HAP-1 (cell line): ENCODE results near the gene GPR183.

Source experiments
- DNase-seq, 2 experiments: peaks; one replicate each; pipeline ENCODE4 v3.0.0-alpha.2; 2016 to 2020; ENCODE audit warnings: low spot score in 2 of 2
- H3K27me3 ChIP-seq: fragments of 250-450 bp; sonication (Bioruptor Pico); 2 replicates; pipeline ENCODE4 v1.5.1; 2020; ENCODE audit warnings: low read depth, mild to moderate bottlenecking, moderate library complexity
- H3K36me3 ChIP-seq: fragments of 250-450 bp; sonication (Bioruptor Pico); replicated peaks from 2 replicates; pipeline ENCODE4 v1.5.1; 2020; ENCODE audit warnings: mild to moderate bottlenecking
- H3K4me1 ChIP-seq: fragments of 250-450 bp; sonication (Bioruptor Pico); 2 replicates; pipeline ENCODE4 v1.5.1; 2020; ENCODE audit warnings: mild to moderate bottlenecking
- H3K4me3 ChIP-seq: fragments of 250-450 bp; sonication (Bioruptor Pico); 2 replicates; pipeline ENCODE4 v1.5.1; 2020; ENCODE audit warnings: mild to moderate bottlenecking, moderate library complexity
- H3K9me3 ChIP-seq: fragments of 250-450 bp; sonication (Bioruptor Pico); 2 replicates; pipeline ENCODE4 v1.5.1; 2020; ENCODE audit warnings: mild to moderate bottlenecking, moderate library complexity
- in situ Hi-C: fragments of 300-500 bp; cut with MboI; formaldehyde crosslinking; loops from 3 replicates; pipeline ENCODE4 v1.14.3; 2020; ENCODE audit warnings: low sequenced_read_pairs, inconsistent platforms, mixed read lengths

The GPR183 gene

GRCh38 chr13:99330942-99331341 lies 23.7 kb upstream of the GPR183 start:
- Histone ChIP-seq H3K27me3 (no peaks in the 10 kb centered on the region), H3K36me3 (no peaks in the 10 kb centered on the region), H3K4me1 (no peaks in the 10 kb centered on the region), H3K9me3 (no peaks in the 10 kb centered on the region), H3K4me3 (no peak overlapping the region)
- in situ Hi-C loops, result no loop called here
- DNase-seq, result no peak

DNA sequence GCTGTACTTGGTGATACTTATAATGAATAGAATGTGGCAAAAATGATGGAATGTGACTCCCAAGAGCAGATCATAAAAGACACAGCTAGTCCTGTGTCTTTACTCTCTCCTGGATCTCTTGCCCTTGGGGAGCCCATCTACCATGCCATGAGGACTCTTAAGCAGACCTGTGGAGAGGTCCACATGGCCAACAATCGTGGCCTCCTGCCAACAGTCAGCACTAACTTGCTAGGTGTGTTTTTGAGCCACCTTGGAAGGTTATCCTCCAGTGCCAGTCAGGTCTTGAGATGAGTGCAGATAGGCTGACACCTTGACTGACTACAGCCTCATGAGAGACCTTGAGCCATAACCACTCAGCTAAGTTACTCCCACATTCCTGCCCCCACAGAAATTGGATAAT lies 22.3 kb upstream of the GPR183 start:
- Histone ChIP-seq H3K4me1 (no peaks in the 10 kb centered on the region), H3K27me3 (no peaks in the 10 kb centered on the region), H3K36me3 (no peaks in the 10 kb centered on the region), H3K9me3 (no peaks in the 10 kb centered on the region), H3K4me3 (no peak overlapping the region)
- in situ Hi-C loops, result no loop called here
- no peak for DNase-seq

DNA sequence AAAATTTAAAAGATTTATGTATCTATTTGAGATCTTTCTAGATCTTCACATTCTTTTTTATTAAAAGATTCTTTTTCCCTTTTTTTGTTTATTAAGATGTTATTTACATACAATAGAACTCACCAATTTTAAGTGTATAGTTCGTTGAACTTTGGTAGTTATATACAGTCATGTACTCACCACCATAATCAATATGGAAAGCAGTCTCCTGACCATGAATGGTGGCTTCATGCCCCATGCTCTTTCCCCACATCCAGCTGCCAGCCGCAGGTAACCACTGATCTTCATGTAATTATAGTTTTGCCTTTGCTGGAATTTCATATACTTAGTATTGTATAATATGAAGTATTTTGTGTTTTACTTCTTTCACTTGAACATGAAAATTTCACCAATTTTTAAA lies 20.6 kb upstream of the GPR183 start:
- no peaks in the 10 kb centered on the region for H3K36me3 ChIP-seq
- no peaks in the 10 kb centered on the region for H3K27me3 ChIP-seq
- DNase-seq, result no peak
- H3K4me1 ChIP-seq, result no peaks in the 10 kb centered on the region
- no peak overlapping the region for H3K4me3 ChIP-seq
- in situ Hi-C loops, result no loop called here
- H3K9me3 ChIP-seq, result no peaks in the 10 kb centered on the region

DNA sequence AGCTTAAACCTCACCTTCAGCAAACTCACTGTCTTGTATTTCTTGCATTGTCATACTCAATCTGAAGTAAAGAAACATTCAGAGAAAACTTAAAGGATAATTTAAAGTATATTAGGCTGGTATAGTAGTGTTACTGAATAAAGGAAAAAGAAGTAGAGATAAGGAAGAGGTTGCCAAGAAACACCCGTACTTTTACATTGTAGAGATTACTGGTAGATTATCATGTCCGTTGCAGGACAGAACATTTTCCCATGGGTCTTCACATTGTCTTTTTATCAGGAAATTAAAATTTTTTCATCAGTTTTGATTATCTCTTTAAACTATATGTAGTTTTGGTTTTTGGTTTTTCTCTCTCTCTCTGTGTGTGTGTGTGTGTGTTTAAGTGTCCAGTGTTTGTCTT lies 19.9 kb upstream of the GPR183 start:
- Histone ChIP-seq H3K36me3 (no peaks in the 10 kb centered on the region), H3K27me3 (no peaks in the 10 kb centered on the region), H3K4me3 (no peak overlapping the region), H3K9me3 (no peaks in the 10 kb centered on the region), H3K4me1 (no peaks in the 10 kb centered on the region)
- DNase-seq, result no peak
- in situ Hi-C loops, result no loop called here

DNA sequence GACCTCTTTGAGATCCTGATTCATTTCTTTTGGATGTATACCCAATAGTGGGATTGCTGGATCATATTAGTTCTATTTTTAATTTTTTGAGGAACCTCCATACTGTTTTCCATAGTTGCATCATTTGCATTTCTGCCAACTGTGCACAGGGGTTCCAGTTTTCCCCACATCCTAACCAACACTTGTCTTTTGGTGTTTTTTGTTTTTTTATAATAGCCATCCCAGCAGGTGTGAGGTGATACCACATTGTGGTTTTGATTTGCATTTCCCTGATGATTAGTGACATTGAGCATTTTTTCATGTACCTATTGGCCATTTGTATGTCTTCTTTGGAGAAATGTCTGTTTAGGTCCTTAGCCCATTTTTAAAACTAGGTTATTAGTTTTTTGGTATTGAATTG lies 18.8 kb upstream of the GPR183 start:
- H3K4me3 ChIP-seq, result no peak overlapping the region
- H3K36me3 ChIP-seq, result no peaks in the 10 kb centered on the region
- no peak for DNase-seq
- H3K4me1 ChIP-seq, result no peaks in the 10 kb centered on the region
- in situ Hi-C loops, result no loop called here
- H3K27me3 ChIP-seq, result no peaks in the 10 kb centered on the region
- H3K9me3 ChIP-seq, result no peaks in the 10 kb centered on the region

GRCh38 chr13:99323488-99323887 lies 16.3 kb upstream of the GPR183 start:
- Histone ChIP-seq H3K36me3 (no peaks in the 10 kb centered on the region), H3K9me3 (no peaks in the 10 kb centered on the region), H3K27me3 (no peaks in the 10 kb centered on the region), H3K4me1 (no peaks in the 10 kb centered on the region), H3K4me3 (no peak overlapping the region)
- in situ Hi-C loops, result no loop called here
- DNase-seq, result no peak

DNA sequence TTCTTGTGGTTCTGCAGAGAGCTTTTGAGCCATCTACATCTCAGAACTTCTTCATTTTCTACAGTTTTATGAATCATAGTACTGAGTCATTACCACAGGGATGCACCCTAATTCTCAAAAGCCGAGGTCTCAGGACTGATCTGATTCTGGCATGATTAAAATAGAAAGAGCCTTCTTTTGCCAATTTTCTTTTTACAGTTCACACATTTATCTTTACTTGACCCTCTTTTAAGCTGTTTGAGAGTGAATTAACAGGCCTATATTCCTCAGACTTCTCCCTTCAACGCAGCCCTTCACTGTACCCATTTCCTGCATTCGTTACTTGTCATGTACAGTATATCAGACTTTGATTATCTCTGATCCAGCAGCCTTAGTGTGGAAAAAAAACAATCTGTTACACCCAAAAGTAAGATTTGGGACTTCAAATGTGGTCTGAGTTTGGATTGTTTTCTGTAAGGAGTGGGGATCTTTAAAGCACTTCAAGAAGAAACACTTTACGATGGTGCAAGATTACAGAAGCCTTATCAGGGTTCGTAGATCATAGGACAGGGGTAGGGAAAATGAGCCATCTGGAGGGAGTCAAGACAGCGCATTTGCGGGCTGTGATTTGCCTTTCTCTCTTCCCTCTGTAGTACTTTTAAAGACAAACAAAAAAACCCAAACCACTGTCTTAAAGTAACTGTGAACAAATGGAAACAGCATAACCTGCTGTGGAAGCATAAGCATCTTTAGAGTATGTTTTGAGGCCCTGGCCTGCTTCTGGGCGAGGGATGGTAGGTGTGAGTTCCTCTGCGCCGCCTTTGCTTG lies 15.3 kb upstream of the GPR183 start:
- DNase-seq, result no peak
- no peaks in the 10 kb centered on the region for H3K4me1 ChIP-seq
- in situ Hi-C loops, result no loop called here

DNA sequence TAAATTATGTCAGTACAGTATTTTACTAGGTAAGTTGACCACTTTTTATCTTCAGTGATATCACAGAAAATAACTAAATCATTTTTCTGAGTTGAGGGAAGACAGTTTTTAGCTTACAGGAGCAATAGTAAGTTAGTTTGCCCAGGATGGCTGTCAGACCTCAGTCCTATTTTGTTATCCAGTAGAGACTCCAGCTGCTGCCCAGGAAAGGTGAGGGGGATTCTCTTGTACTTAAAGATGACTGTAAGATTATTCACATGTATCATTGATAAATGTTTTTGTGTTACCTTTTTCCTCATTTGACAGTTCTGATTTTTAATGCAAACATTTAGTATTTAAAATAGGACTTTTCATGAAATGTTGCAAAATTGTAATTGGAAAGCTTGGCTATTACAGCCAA lies 14.5 kb upstream of the GPR183 start:
- in situ Hi-C loops, result no loop called here
- Histone ChIP-seq H3K4me1 (no peaks in the 10 kb centered on the region), H3K9me3 (no peaks in the 10 kb centered on the region), H3K27me3 (no peaks in the 10 kb centered on the region), H3K4me3 (no peak overlapping the region), H3K36me3 (no peaks in the 10 kb centered on the region)
- DNase-seq, result no peak

More for the DNA sequence above, 15.3 kb upstream of the GPR183 start:
- H3K36me3 ChIP-seq, result no peaks in the 10 kb centered on the region
- H3K9me3 ChIP-seq, result no peaks in the 10 kb centered on the region
- H3K4me3 ChIP-seq, result no peak overlapping the region
- no peaks in the 10 kb centered on the region for H3K27me3 ChIP-seq

GRCh38 chr13:99320693-99321481 lies 13.7 kb upstream of the GPR183 start:
- H3K4me3 ChIP-seq, result no peak overlapping the region
- H3K9me3 ChIP-seq, result no peaks in the 10 kb centered on the region
- no peak for DNase-seq
- no peaks in the 10 kb centered on the region for H3K4me1 ChIP-seq
- in situ Hi-C loops, result no loop called here
- H3K36me3 ChIP-seq, result no peaks in the 10 kb centered on the region
- no peaks in the 10 kb centered on the region for H3K27me3 ChIP-seq

DNA sequence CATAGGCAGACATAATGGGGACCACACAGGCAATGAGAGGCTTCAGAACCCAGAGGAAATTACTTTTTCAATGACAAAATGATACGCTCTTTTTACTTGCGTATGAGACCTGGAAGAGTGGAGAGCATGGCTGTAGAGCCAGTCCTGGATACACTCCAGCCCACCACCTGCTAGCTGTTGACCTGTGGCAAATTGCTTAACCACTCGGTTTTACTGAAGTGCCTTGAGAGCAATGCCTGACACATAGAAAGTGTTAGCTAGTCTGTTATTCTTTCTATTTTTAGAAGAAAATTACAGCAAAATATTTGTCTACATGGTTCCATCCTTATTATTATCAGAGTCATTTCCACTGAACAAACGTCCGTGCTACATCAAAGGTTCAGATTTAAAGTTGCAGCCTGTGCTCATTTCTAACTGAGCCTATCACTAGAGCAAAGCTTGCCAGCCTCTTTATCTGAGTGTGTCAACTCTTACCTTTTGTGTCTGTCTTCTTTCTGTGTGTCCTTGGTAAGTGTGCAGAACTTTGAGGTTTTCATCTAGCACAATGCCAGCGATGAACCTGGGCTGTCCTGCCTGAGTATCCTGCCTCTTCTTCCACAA lies 9.6 kb upstream of the GPR183 start:
- H3K9me3 ChIP-seq, result no peaks in the 10 kb centered on the region
- no peak for DNase-seq
- no peaks in the 10 kb centered on the region for H3K4me1 ChIP-seq
- in situ Hi-C loops, result no loop called here
- no peaks in the 10 kb centered on the region for H3K27me3 ChIP-seq
- H3K36me3 ChIP-seq, result no peaks in the 10 kb centered on the region
- H3K4me3 ChIP-seq, result no peak overlapping the region

DNA sequence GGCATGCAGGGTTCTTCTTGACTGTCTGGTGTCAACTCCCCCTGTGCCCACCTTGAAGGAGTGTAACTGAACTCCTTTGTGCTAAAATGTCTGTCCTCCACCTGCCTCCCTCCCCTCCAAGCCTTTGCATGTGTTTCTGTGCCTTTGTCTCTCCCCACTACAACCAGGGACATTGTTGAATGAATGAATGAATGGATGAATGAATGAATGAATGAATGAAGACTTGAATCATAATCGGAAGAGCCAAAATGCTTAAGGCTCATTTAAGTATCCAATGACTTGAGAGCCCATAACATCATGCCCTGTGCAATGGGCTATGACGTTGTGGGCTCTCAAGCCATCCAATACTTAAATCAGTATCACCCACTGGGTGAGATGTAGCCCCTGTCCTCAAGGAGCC lies 9.0 kb upstream of the GPR183 start:
- Histone ChIP-seq H3K4me1 (no peaks in the 10 kb centered on the region), H3K4me3 (no peak overlapping the region), H3K27me3 (no peaks in the 10 kb centered on the region), H3K9me3 (no peaks in the 10 kb centered on the region), H3K36me3 (no peaks in the 10 kb centered on the region)
- no peak for DNase-seq
- in situ Hi-C loops, result no loop called here

- no peaks in the 10 kb centered on the region for H3K9me3 ChIP-seq
- DNase-seq, result no peak
- no peak overlapping the region for H3K4me3 ChIP-seq
- H3K36me3 ChIP-seq, result no peaks in the 10 kb centered on the region
- H3K4me1 ChIP-seq, result no peaks in the 10 kb centered on the region
- in situ Hi-C loops, result no loop called here
- no peaks in the 10 kb centered on the region for H3K27me3 ChIP-seq
These were observed 8.0 kb upstream of the GPR183 start for GRCh38 chr13:99315186-99315585.

GRCh38 chr13:99314640-99315176 lies 7.5 kb upstream of the GPR183 start:
- H3K9me3 ChIP-seq, result no peaks in the 10 kb centered on the region
- in situ Hi-C loops, result no loop called here
- no peaks in the 10 kb centered on the region for H3K27me3 ChIP-seq
- no peaks in the 10 kb centered on the region for H3K4me1 ChIP-seq
- H3K4me3 ChIP-seq, result no peak overlapping the region
- no peak for DNase-seq
- no peaks in the 10 kb centered on the region for H3K36me3 ChIP-seq

DNA sequence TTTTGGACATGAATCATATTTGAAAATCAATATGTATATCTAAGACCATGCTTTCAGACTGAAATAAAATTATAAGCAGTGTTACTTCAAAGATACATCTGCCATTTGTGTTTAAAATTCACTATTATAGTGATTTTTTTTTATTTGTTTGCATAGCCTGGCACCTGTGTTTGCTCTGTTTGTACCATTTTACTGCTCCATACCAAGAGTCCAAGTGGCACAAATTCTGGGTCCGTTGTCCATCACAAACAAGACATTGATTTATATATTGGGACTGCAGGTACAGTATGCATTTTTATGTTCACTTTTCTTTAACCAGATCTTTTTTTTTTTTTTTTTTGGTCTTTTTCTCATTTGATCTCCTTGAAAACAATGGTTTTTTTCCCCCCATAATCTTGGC lies 6.7 kb upstream of the GPR183 start:
- H3K4me3 ChIP-seq, result no peak overlapping the region
- in situ Hi-C loops, result no loop called here
- no peaks in the 10 kb centered on the region for H3K36me3 ChIP-seq
- no peak for DNase-seq
- no peaks in the 10 kb centered on the region for H3K27me3 ChIP-seq
- H3K9me3 ChIP-seq, result no peaks in the 10 kb centered on the region
- H3K4me1 ChIP-seq, result no peaks in the 10 kb centered on the region
